ENCODE data around the gene PEX10.
"Not testable (repeated sequence)": the region's sequence is repeated elsewhere in the genome, so short reads cannot be mapped to it uniquely, and the experiment has no call there.

The PEX10 gene

GRCh38 chr1:2442661-2443060 lies 30.3 kb upstream of the PEX10 start:
- DNase-seq = no peak

GRCh38 chr1:2441746-2442145 lies 29.4 kb upstream of the PEX10 start:
- DNase-seq = peak; percentile 55

- not testable (repeated sequence) for DNase-seq
These were observed 28.0 kb upstream of the PEX10 start for GRCh38 chr1:2440346-2440745.

GRCh38 chr1:2439369-2439768 lies 27.0 kb upstream of the PEX10 start:
- no peak for DNase-seq

GRCh38 chr1:2438641-2439040 lies 26.3 kb upstream of the PEX10 start:
- DNase-seq = no peak

GRCh38 chr1:2438038-2438437 lies 25.7 kb upstream of the PEX10 start:
- no peak for DNase-seq

- DNase-seq = no peak
These were observed 25.3 kb upstream of the PEX10 start for GRCh38 chr1:2437617-2438016.

- no peak for DNase-seq
These were observed 24.5 kb upstream of the PEX10 start for GRCh38 chr1:2436876-2437275.

- DNase-seq = no peak
These were observed 23.5 kb upstream of the PEX10 start for GRCh38 chr1:2435746-2436355.

GRCh38 chr1:2435091-2435490 lies 22.7 kb upstream of the PEX10 start:
- no peak for DNase-seq

GRCh38 chr1:2433936-2434655 lies 21.7 kb upstream of the PEX10 start:
- DNase-seq = no peak

- DNase-seq = no peak
These were observed 20.8 kb upstream of the PEX10 start for GRCh38 chr1:2433196-2433595.

GRCh38 chr1:2432441-2432844 lies 20.1 kb upstream of the PEX10 start:
- DNase-seq = no peak

- no peak for DNase-seq
These were observed 19.2 kb upstream of the PEX10 start for GRCh38 chr1:2431518-2431917.

- no peak for DNase-seq
These were observed 18.7 kb upstream of the PEX10 start for GRCh38 chr1:2431103-2431502.

GRCh38 chr1:2430592-2430973 lies 18.2 kb upstream of the PEX10 start:
- DNase-seq = no peak

GRCh38 chr1:2429780-2430591 lies 17.6 kb upstream of the PEX10 start:
- no peak for DNase-seq

- no peak for DNase-seq
These were observed 16.1 kb upstream of the PEX10 start for GRCh38 chr1:2428490-2428889.

- no peak for DNase-seq
These were observed 15.6 kb upstream of the PEX10 start for GRCh38 chr1:2427976-2428375.

GRCh38 chr1:2427051-2427450 lies 14.7 kb upstream of the PEX10 start:
- no peak for DNase-seq

GRCh38 chr1:2426540-2426939 lies 14.2 kb upstream of the PEX10 start:
- DNase-seq = no peak

- peak; percentile 46 for DNase-seq
These were observed 13.5 kb upstream of the PEX10 start for GRCh38 chr1:2425892-2426291.

GRCh38 chr1:2422523-2422922 lies 10.2 kb upstream of the PEX10 start:
- no peak for DNase-seq

GRCh38 chr1:2419416-2419815 lies 7.1 kb upstream of the PEX10 start:
- DNase-seq = no peak

Measured in midbrain (tissue), 1 donor.